ENCODE data around the gene UMAD1. TPM values are rescaled to one million over a fixed set of nuclear protein-coding genes. Genes with fewer than 3 reads are reported as not detected.

The UMAD1 gene
- total RNA-seq, 4 donors from 2014 or later, result 5.6 to 13.2 (median 12.1) TPM

DNA sequence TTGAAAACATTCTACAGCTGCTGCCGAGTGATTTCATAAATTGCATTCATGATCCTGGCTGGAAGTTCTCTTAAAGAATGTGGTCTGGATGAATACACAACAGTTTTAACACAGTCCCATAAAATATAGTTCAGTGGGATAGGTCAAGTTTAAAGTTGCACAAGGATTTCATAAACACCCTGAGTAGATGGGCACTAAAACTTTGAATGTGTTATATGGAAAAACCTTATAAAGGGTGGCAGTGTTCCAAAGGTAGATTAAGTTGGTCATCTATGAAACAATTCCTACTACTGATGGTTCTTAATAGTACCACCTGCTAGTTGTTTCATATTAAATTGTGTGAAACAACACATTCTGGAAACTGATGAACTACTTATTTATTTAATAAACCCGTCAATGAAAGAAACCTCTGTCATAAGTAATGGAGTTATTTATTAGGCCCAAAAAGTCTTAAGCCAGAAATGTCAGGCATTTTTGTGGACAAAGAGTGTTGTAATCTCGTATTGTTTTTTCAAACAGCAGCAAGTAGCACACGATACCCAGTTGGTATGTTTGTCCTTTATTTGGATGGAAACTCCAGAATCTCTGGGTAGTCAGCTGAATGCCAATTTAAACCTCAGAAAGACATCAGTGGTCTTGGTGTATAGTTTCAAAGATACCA lies 92.2 kb downstream of the UMAD1 start:
- DNase-seq (ENCODE audit: low spot score) (no peak), ATAC-seq (ENCODE audit: low FRiP score) (no peak)
- TF ChIP-seq, protein P1, sequence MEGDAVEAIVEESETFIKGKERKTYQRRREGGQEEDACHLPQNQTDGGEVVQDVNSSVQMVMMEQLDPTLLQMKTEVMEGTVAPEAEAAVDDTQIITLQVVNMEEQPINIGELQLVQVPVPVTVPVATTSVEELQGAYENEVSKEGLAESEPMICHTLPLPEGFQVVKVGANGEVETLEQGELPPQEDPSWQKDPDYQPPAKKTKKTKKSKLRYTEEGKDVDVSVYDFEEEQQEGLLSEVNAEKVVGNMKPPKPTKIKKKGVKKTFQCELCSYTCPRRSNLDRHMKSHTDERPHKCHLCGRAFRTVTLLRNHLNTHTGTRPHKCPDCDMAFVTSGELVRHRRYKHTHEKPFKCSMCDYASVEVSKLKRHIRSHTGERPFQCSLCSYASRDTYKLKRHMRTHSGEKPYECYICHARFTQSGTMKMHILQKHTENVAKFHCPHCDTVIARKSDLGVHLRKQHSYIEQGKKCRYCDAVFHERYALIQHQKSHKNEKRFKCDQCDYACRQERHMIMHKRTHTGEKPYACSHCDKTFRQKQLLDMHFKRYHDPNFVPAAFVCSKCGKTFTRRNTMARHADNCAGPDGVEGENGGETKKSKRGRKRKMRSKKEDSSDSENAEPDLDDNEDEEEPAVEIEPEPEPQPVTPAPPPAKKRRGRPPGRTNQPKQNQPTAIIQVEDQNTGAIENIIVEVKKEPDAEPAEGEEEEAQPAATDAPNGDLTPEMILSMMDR (IDR thresholded peaks at IDR 0.05), result no peak

DNA sequence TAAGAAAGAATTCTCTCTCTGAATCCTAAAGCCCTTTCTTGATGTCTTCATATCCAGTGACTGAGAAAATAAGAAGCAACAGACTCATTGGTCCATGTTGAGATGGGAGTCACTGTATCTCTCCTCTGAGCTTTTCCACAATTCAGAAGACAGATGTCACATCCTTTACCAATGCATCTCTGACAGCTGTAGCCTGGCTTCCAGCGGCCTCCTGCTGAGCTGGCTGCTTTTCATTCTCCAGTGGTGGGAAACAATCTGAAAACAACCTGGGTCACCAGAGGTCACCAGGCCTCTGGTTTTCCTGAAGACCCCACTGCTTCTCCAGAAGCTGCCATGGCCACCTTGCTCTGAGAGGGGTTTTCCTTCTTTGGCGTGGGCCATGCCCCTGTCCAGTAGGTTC lies 96.1 kb downstream of the UMAD1 start:
- DNase-seq (ENCODE audit: low spot score) (no peak), ATAC-seq (ENCODE audit: low FRiP score) (no peak)
- TF ChIP-seq, protein P1 (IDR thresholded peaks at IDR 0.05), result no peak

DNA sequence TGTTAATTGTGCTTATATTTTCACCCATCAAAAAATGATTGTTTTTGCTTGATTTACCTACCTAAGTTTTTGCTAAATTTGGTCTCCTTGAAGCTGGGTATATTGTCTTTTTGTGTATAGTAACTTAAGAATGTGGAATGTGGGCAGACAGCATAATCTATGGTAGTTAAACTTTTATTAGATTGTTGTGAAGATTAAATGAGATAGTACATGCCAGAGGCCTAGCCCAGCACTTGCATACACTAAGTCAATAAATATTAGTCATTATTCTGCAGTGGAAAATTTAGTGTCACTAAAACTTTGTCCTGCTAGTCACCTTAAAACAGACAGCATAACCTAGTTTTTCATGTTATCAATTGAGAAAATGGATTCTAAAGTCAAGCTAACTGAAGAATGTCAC lies 97.1 kb downstream of the UMAD1 start:
- DNase-seq (ENCODE audit: low spot score) (no peak), ATAC-seq (ENCODE audit: low FRiP score) (no peak)
- TF ChIP-seq, protein P1 (IDR thresholded peaks at IDR 0.05), result no peak

DNA sequence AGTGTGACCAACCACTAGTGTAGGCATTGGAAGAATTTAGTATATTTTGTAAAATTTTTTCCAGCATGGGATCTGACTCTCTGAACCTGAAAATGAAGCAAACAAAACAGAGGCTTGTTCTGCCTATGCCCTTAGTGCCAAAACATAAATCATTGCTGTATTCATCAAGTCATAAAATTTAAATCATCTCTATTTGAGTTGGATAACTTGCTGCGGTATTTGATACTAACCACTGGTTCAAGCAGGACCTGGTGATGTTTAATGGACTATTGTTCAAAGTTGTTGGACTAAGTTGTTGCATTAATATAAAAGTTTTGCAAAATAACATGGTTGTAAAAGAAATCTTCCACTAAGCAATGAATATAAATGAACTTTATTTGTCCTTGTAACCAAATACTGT lies 97.6 kb downstream of the UMAD1 start:
- ATAC-seq (ENCODE audit: low FRiP score) (no peak), DNase-seq (ENCODE audit: low spot score) (no peak)
- TF ChIP-seq, protein P1 (IDR thresholded peaks at IDR 0.05), result no peak

DNA sequence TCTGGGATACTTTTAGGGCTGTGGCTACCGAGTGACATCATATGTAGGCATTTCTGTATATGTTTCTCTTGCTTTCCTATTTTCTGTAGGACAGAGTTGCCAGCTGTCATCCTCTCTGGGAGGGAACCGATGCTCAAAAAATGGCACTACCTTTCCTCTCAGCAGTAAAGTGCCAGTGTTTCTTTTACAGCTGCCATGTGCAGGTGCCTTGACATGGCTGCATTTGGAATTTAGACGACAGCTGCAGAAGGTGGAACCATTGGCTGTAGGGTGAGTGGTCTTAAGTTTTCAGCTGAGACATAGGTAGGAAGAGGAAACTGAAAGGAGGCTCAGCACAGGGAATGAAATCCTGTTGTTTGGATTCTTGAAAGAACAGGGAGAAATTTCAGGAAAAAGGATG lies 98.1 kb downstream of the UMAD1 start:
- DNase-seq (ENCODE audit: low spot score) (no peak), ATAC-seq (ENCODE audit: low FRiP score) (no peak)
- TF ChIP-seq, protein P1 (IDR thresholded peaks at IDR 0.05), result no peak

DNA sequence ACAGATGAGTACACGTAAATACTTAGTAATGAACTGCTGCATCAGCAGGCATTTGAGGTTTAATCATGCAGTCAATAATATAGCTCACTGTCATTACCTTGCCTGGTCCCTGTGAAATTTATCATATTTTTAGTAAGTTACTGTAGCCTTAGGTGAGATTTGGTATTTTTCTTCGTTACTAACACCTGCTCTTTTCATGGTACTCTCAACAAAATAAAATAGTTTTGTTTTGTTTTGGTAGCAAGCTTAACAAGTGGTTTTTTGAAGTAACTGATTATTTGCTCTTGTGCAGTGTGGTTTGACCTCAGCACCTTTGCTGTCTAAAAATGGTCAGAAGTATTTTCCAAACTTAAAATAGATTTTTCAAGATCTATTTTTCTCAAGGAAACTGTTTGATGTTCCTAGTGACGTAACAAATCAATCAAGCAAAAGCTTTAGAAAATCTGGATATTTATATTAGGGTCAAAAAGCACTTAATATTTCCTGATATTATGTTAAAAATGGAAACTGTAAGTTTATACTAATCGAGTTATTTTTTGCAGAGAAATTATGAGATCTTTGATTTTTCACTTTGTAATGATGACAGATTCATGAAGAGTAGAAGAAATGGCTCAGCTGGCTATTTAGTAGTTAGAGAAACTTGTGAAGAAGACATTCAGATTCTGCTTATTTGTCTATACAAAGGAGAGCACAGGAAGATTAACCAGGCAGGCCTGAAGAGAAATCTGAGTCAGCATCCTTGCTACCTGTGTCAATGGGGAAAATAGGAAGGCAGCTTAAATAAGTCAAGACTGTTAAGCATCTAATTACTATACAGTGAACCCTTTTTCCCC lies 98.9 kb downstream of the UMAD1 start:
- ATAC-seq (ENCODE audit: low FRiP score) (no peak), DNase-seq (ENCODE audit: low spot score) (no peak)
- TF ChIP-seq, protein P1 (IDR thresholded peaks at IDR 0.05), result no peak

DNA sequence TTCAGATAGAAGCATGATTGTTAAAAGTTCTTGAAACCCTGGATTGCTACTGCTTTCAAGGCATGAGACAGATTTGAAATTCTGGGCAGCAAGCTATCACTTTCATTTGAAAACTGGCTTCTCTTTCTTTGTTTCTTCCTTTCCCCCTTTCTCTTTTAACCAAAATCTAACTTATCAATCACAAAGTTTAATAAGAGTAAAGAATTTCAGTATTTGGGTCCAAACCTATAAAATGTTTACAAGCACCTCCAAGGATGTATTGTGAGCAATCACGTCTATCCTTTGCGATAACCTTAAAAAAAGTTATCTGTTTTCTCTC lies 99.4 kb downstream of the UMAD1 start:
- no peak for ATAC-seq (ENCODE audit: low FRiP score)
- TF ChIP-seq, protein P1 (IDR thresholded peaks at IDR 0.05), result no peak
- no peak for DNase-seq (ENCODE audit: low spot score)
